Activated B cell treated with CpG ODN at 0.5 μM for 24 hours (primary cell): Measurements from ENCODE around the gene SPPL2C. TPM values are rescaled to one million over a fixed set of nuclear protein-coding genes. Genes with fewer than 3 reads are reported as not detected.

Experiments used
- ATAC-seq: fragments of 200-7000 bp; cut with Tn5 transposase; one replicate; pipeline ENCODE4 v1.10.0; 2021; ENCODE audit warnings: low read depth, mild to moderate bottlenecking, moderate library complexity
- CTCF ChIA-PET: fragments of 350-600 bp; sonication (Branson Sonifier 250); formaldehyde crosslinking; loops from one replicate; lab custom pipeline; 2021; ENCODE audit warnings: antibody characterized with exemption; lab: Charles Lee
- POLR2A ChIA-PET: fragments of 350-600 bp; sonication (Branson Sonifier 250); formaldehyde crosslinking; loops from one replicate; lab custom pipeline; 2021; ENCODE audit warnings: antibody characterized with exemption; lab: Charles Lee
- DNase-seq: peaks from one replicate; pipeline ENCODE4 v3.0.0; 2022
- H3K27ac Mint-ChIP-seq: one replicate; pipeline ENCODE4 v1.8.0; 2020; ENCODE audit warnings: mixed read lengths
- H3K27me3 Mint-ChIP-seq: one replicate; pipeline ENCODE4 v1.8.0; 2021; ENCODE audit warnings: mixed read lengths
- H3K36me3 Mint-ChIP-seq: one replicate; pipeline ENCODE4 v1.8.0; 2021; ENCODE audit warnings: low read depth, mixed read lengths
- H3K4me1 Mint-ChIP-seq: one replicate; pipeline ENCODE4 v1.8.0; 2021; ENCODE audit warnings: mixed read lengths
- H3K4me3 Mint-ChIP-seq: one replicate; pipeline ENCODE4 v1.8.0; 2020; ENCODE audit warnings: mild to moderate bottlenecking, mixed read lengths
- H3K9me3 Mint-ChIP-seq: one replicate; pipeline ENCODE4 v1.8.0; 2020; ENCODE audit warnings: mixed read lengths
- CTCF ChIP-seq: fragments of 200-600 bp; IDR thresholded peaks from one replicate; pipeline ENCODE4 v1.8.0; 2022; ENCODE audit warnings: antibody characterized with exemption, mild to moderate bottlenecking
- intact Hi-C: fragments of 100-400 bp; cut with micrococcal nuclease; formaldehyde crosslinking; loops from one replicate; pipeline ENCODE4 v1.15.1; 2024
- total RNA-seq: library from RNA; stranded (reverse); gene quantifications from 2 replicates; pipeline ENCODE4 v1.2.3, GENCODE V29; 2022

Gene SPPL2C
- total RNA-seq, 1 donor from 2014 or later, result not detected

- H3K4me1 Mint-ChIP-seq, result no peaks in the 10 kb centered on the region
- CTCF ChIA-PET, result interaction anchor here (8.4 kb wide), 1 partner anchor 195 kb away, joined by 84 read pairs; no protein-coding TSS in a partner anchor
These were observed 8.3 kb upstream of the SPPL2C start for GRCh38 chr17:45836047-45837044.

GRCh38 chr17:45837187-45837586 is 7.5 kb upstream of the SPPL2C start:
- ChIA-PET POLR2A (no interaction called here), CTCF (interaction anchor here (8.4 kb wide), 1 partner anchor 196 kb away, joined by 84 read pairs; no protein-coding TSS in a partner anchor)
- H3K4me1 Mint-ChIP-seq, result no peaks in the 10 kb centered on the region
- DNase-seq, result no peak
- H3K4me3 Mint-ChIP-seq, result no peak overlapping the region
- peaks cover 3% of the 10 kb centered on the region for H3K27me3 Mint-ChIP-seq
- no peaks in the 10 kb centered on the region for H3K9me3 Mint-ChIP-seq
- H3K27ac Mint-ChIP-seq, result no peak overlapping the region
- ATAC-seq, result no peak
- TF ChIP-seq CTCF, result no peak
- intact Hi-C loops, result no loop called here
- H3K36me3 Mint-ChIP-seq, result no peaks in the 10 kb centered on the region

More at GRCh38 chr17:45836047-45837044, 8.3 kb upstream of the SPPL2C start:
- Mint-ChIP-seq H3K9me3 (no peaks in the 10 kb centered on the region), H3K4me3 (no peak overlapping the region), H3K36me3 (no peaks in the 10 kb centered on the region), H3K27me3 (peaks cover 3% of the 10 kb centered on the region), H3K27ac (no peak overlapping the region)
- DNase-seq (no peak), ATAC-seq (no peak)
- TF ChIP-seq CTCF, result no peak
- intact Hi-C loops, result no loop called here
- POLR2A ChIA-PET, result interaction anchor here (0.6 kb wide), 1 partner anchor 74 kb away, joined by 3 read pairs; no protein-coding TSS in a partner anchor

- TF ChIP-seq CTCF, result no peak
- H3K4me3 Mint-ChIP-seq, result no peak overlapping the region
- no peak for ATAC-seq
- no peaks in the 10 kb centered on the region for H3K4me1 Mint-ChIP-seq
- no peak for DNase-seq
- no peaks in the 10 kb centered on the region for H3K9me3 Mint-ChIP-seq
- H3K27me3 Mint-ChIP-seq, result peaks cover 3% of the 10 kb centered on the region
- CTCF ChIA-PET, result interaction anchor here (8.4 kb wide), 1 partner anchor 196 kb away, joined by 84 read pairs; no protein-coding TSS in a partner anchor
- H3K36me3 Mint-ChIP-seq, result no peaks in the 10 kb centered on the region
- POLR2A ChIA-PET, result no interaction called here
- intact Hi-C loops, result no loop called here
- no peak overlapping the region for H3K27ac Mint-ChIP-seq
These were observed 7.1 kb upstream of the SPPL2C start for GRCh38 chr17:45837603-45838002.

GRCh38 chr17:45838751-45839295 is 5.9 kb upstream of the SPPL2C start:
- Mint-ChIP-seq H3K36me3 (no peaks in the 10 kb centered on the region), H3K9me3 (no peaks in the 10 kb centered on the region), H3K4me3 (no peak overlapping the region), H3K27ac (no peak overlapping the region), H3K4me1 (no peaks in the 10 kb centered on the region), H3K27me3 (peaks cover 3% of the 10 kb centered on the region)
- ATAC-seq (no peak), DNase-seq (no peak)
- POLR2A ChIA-PET, result no interaction called here
- CTCF ChIA-PET, result interaction anchor here (8.4 kb wide), 1 partner anchor 198 kb away, joined by 84 read pairs; no protein-coding TSS in a partner anchor
- intact Hi-C loops, result no loop called here
- TF ChIP-seq CTCF, result no peak

- Mint-ChIP-seq H3K4me1 (no peaks in the 10 kb centered on the region), H3K27me3 (peaks cover 3% of the 10 kb centered on the region), H3K36me3 (no peaks in the 10 kb centered on the region), H3K27ac (no peak overlapping the region), H3K9me3 (no peaks in the 10 kb centered on the region), H3K4me3 (no peak overlapping the region)
- intact Hi-C loops, result no loop called here
- ChIA-PET POLR2A (no interaction called here), CTCF (no interaction called here)
- no peak for ATAC-seq
- no peak for TF ChIP-seq CTCF
- no peak for DNase-seq
These were observed 5.2 kb upstream of the SPPL2C start for GRCh38 chr17:45839442-45839841.
